Lower leg skin (tissue), 3 donors: ENCODE measurements around the gene PGAM5.

Experiments
- POLR2A ChIP-seq, 2 donors: fragments of 450-650 bp; IDR thresholded peaks; one replicate each; pipeline ENCODE4 v1.6.1; 2016 to 2017; ENCODE audit warnings: antibody characterized with exemption in 2 of 2, mild to moderate bottlenecking in 1 of 2, moderate library complexity in 1 of 2
- TF ChIP-seq, protein P1 (sequence below), 3 donors: fragments of 450-650 bp; IDR thresholded peaks; one replicate each; pipeline ENCODE4 v1.5.1; 2016; ENCODE audit warnings: antibody characterized with exemption in 3 of 3, mild to moderate bottlenecking in 3 of 3, moderate library complexity in 2 of 3

DNA sequence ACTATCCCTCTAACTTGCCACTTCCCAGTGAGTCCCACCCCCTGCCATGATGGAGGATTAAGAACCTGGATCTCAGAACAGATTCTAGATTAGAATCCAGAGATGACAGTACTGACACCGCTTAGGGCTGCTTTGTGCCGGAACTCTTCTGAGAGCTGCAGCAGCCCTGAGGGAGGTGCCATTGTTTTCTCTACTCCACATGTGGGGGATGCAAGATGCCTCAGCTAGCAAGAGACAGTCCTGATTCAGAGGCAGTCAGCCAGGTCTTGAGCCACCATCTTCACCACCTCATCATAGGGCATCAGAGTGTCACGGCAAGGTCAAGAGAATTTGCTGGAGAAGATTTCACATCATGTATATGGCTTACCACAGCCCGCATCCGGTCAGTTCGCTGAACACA, 3.4 kb upstream of the PGAM5 start:
- TF ChIP-seq, protein P1, sequence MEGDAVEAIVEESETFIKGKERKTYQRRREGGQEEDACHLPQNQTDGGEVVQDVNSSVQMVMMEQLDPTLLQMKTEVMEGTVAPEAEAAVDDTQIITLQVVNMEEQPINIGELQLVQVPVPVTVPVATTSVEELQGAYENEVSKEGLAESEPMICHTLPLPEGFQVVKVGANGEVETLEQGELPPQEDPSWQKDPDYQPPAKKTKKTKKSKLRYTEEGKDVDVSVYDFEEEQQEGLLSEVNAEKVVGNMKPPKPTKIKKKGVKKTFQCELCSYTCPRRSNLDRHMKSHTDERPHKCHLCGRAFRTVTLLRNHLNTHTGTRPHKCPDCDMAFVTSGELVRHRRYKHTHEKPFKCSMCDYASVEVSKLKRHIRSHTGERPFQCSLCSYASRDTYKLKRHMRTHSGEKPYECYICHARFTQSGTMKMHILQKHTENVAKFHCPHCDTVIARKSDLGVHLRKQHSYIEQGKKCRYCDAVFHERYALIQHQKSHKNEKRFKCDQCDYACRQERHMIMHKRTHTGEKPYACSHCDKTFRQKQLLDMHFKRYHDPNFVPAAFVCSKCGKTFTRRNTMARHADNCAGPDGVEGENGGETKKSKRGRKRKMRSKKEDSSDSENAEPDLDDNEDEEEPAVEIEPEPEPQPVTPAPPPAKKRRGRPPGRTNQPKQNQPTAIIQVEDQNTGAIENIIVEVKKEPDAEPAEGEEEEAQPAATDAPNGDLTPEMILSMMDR (IDR thresholded peaks at IDR 0.05), result no peak
- TF ChIP-seq POLR2A (IDR thresholded peaks at IDR 0.05), result no peak
